CD4-positive, alpha-beta T cell (primary cell): Measurements from ENCODE around the gene PRCP. TPM values are rescaled to one million over a fixed set of nuclear protein-coding genes. Genes with fewer than 3 reads are reported as not detected.
A peak's percentile ranks its signal among the peaks of the same experiment; 100 is the strongest.

Source experiments
- ATAC-seq: fragments of 200-7000 bp; cut with Tn5 transposase; one replicate; pipeline ENCODE4 v1.10.0; 2022; ENCODE audit warnings: mild to moderate bottlenecking; ENCODE audit not compliant: poor library complexity
- CTCF ChIA-PET: fragments of 350-600 bp; sonication (Branson Sonifier 250); formaldehyde crosslinking; loops from one replicate; lab custom pipeline; 2021; ENCODE audit warnings: antibody characterized with exemption, inconsistent platforms; lab: Charles Lee
- POLR2A ChIA-PET: fragments of 350-600 bp; sonication (Branson Sonifier 250); formaldehyde crosslinking; loops from one replicate; lab custom pipeline; 2021; ENCODE audit warnings: antibody characterized with exemption, inconsistent platforms; lab: Charles Lee
- DNase-seq, 14 experiments: peaks; one replicate each; pipeline ENCODE4 v3.0.0-alpha.2; 2013 to 2020; ENCODE audit warnings: mixed read lengths in 2 of 14
- H3K27ac ChIP-seq, 2 donors: one replicate each; pipeline versions ENCODE4 v1.5.1 to v1.7.0; 2013; ENCODE audit warnings: low read length in 2 of 2, low read depth in 1 of 2, mild to moderate bottlenecking in 1 of 2
- H3K27me3 ChIP-seq, 2 experiments: 1 replicate in 1 of 2; 2 replicates in 1 of 2; pipeline versions ENCODE4 v1.6.1 to v1.7.0; 2013; ENCODE audit warnings: low read length in 2 of 2, control low read depth in 1 of 2, mild to moderate bottlenecking in 1 of 2, moderate library complexity in 1 of 2; ENCODE audit not compliant: insufficient read depth in 2 of 2, control insufficient read depth in 1 of 2
- H3K36me3 ChIP-seq: one replicate; pipeline ENCODE4 v1.6.1; 2013; ENCODE audit warnings: low read length, control low read depth; ENCODE audit not compliant: insufficient read depth
- H3K4me1 ChIP-seq: one replicate; pipeline ENCODE4 v1.6.1; 2013; ENCODE audit warnings: low read length, control low read depth; ENCODE audit not compliant: insufficient read depth
- H3K4me3 ChIP-seq: one replicate; pipeline ENCODE4 v1.5.1; 2013; ENCODE audit warnings: mild to moderate bottlenecking, low read length, moderate library complexity
- H3K9me3 ChIP-seq, 2 experiments: 1 replicate in 1 of 2; 2 replicates in 1 of 2; pipeline versions ENCODE4 v1.6.1 to v1.7.0; 2013; ENCODE audit warnings: low read length in 2 of 2, mild to moderate bottlenecking in 2 of 2, control low read depth in 1 of 2, moderate library complexity in 1 of 2; ENCODE audit not compliant: control insufficient read depth in 1 of 2, insufficient read depth in 1 of 2
- H3K27ac Mint-ChIP-seq: one replicate; pipeline ENCODE4 v1.8.0; 2020; ENCODE audit warnings: mixed read lengths
- H3K27me3 Mint-ChIP-seq: one replicate; pipeline ENCODE4 v1.8.0; 2021; ENCODE audit warnings: mixed read lengths
- H3K36me3 Mint-ChIP-seq: one replicate; pipeline ENCODE4 v1.8.0; 2021; ENCODE audit warnings: low read depth, mixed read lengths
- H3K4me1 Mint-ChIP-seq: one replicate; pipeline ENCODE4 v1.8.0; 2021; ENCODE audit warnings: low read depth, mixed read lengths
- H3K4me3 Mint-ChIP-seq: one replicate; pipeline ENCODE4 v1.8.0; 2020; ENCODE audit warnings: mild to moderate bottlenecking, mixed read lengths
- H3K9me3 Mint-ChIP-seq: one replicate; pipeline ENCODE4 v1.8.0; 2020; ENCODE audit warnings: mixed read lengths
- CTCF ChIP-seq: fragments of 200-600 bp; IDR thresholded peaks from one replicate; pipeline ENCODE4 v1.8.0; 2022; ENCODE audit warnings: antibody characterized with exemption, mild to moderate bottlenecking
- intact Hi-C, 2 experiments: fragments of 100-400 bp; cut with DNase I in 1 of 2; cut with micrococcal nuclease in 1 of 2; formaldehyde crosslinking; loops; one replicate each; pipeline versions ENCODE4 v1.15.1 to v1.9.0; 2023 to 2025; cut with DNase I, micrococcal nuclease
- total RNA-seq, 174 experiments: library from RNA in 2 of 174; stranded (reverse) in 2 of 174; gene quantifications; one replicate each; pipeline ENCODE4 v1.2.3 and lab custom pipeline; 2021 to 2026

The PRCP gene
- total RNA-seq, 2 experiments from 2014 or later: 13.7 to 16.0 TPM

DNA sequence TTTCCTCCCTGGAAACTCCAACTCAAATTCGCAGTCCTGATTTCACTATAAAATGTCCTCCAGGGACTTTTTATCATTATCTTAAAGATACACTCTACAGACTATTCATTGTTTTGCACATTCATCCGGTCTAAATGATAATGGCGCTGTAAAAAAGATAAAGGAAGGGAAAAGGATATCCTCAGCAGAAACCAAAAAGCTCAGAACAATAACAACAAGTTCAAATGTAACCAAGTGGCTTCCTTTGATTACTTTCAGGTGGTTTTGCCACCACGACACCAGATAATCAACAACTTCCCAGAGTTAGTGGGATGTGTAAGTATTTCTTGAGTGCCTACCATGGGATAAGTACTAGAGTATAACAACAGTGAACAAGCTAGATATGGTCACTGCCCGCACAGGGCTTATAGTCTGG lies 26.3 kb downstream of the PRCP start:
- Mint-ChIP-seq H3K4me3 (no peak overlapping the region), H3K36me3 (peaks cover 20% of the 10 kb centered on the region), H3K27me3 (no peaks in the 10 kb centered on the region), H3K27ac (peak overlapping the region; percentile 65), H3K4me1 (peaks cover 37% of the 10 kb centered on the region), H3K9me3 (peaks cover 2% of the 10 kb centered on the region)
- H3K36me3 ChIP-seq: no peaks in the 10 kb centered on the region
- intact Hi-C loops: no loop called here
- no peak overlapping the region for H3K27ac ChIP-seq
- DNase-seq (peak in 2 of 14 experiments; percentile 14 to 54), ATAC-seq (peak; percentile 59)
- H3K4me3 ChIP-seq: no peak overlapping the region
- no peak for TF ChIP-seq CTCF
- ChIA-PET POLR2A (interaction anchor here (0.7 to 4.1 kb wide), 4 partner anchors 27 to 283 kb away, joined by 3 to 28 read pairs (median 3); partner anchors contain the start of genes DDIAS, PCF11 and PRCP), CTCF (no interaction called here)
- H3K4me1 ChIP-seq: peaks cover 5% of the 10 kb centered on the region
- peaks cover 0 to 7% of the 10 kb centered on the region in 2 experiments for H3K9me3 ChIP-seq
- no peaks in the 10 kb centered on the region for H3K27me3 ChIP-seq

DNA sequence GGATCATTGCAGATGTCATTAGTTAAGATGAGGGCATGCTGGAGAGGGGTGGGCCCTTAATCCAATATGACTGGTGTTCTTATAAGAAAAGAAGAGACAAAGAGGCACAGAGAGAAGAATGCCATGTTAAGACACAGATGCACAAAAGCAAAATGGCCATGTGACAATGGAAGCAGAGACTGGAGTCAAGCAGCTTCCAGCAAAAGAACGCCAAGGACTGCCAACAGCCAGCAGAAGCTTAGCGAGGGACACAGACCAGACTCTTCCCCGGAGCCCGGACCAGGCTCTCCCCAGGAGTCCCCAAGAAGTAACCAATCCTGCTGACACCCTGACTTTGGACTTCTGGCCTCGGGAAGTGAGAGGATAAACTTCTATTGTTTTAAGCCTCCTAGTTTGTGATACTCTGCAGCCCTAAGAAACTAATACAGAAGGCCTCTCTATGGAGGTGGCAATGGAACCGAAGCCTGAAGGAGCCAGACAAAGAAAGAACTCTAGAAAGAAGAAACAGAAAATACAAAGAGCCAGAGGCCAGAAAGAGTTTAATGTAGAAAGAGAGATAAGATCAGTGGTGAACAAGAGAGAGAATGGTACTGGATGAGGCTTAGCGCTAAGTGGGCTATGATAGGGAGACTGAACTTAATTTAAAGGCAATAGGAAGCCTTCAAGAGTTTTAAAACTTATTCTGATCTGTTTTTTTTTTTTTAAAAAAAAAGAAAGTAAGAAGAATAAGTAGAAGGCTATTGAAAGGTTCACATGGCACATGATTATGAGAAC lies 27.7 kb downstream of the PRCP start:
- Mint-ChIP-seq H3K4me1 (peaks cover 39% of the 10 kb centered on the region), H3K36me3 (peaks cover 9% of the 10 kb centered on the region), H3K27ac (no peak overlapping the region), H3K9me3 (no peaks in the 10 kb centered on the region), H3K27me3 (no peaks in the 10 kb centered on the region), H3K4me3 (no peak overlapping the region)
- H3K4me1 ChIP-seq: peaks cover 7% of the 10 kb centered on the region
- intact Hi-C loops: no loop called here
- peaks cover 0 to 4% of the 10 kb centered on the region in 2 experiments for H3K9me3 ChIP-seq
- DNase-seq (no peak), ATAC-seq (no peak)
- no peaks in the 10 kb centered on the region for H3K27me3 ChIP-seq
- no peak for TF ChIP-seq CTCF
- H3K27ac ChIP-seq: no peak overlapping the region
- ChIA-PET POLR2A (interaction anchor here (4.1 kb wide), 1 partner anchor 28 kb away, joined by 28 read pairs; the partner anchor contains the start of genes DDIAS and PRCP), CTCF (no interaction called here)
- no peak overlapping the region for H3K4me3 ChIP-seq
- no peaks in the 10 kb centered on the region for H3K36me3 ChIP-seq

- no peaks in the 10 kb centered on the region for H3K9me3 ChIP-seq
- peaks cover 11% of the 10 kb centered on the region for H3K4me1 ChIP-seq
- H3K36me3 ChIP-seq: no peaks in the 10 kb centered on the region
- intact Hi-C loops: no loop called here
- POLR2A ChIA-PET: no interaction called here
- CTCF ChIA-PET: no interaction called here
- DNase-seq (no peak), ATAC-seq (no peak)
- TF ChIP-seq CTCF: no peak
- Mint-ChIP-seq H3K9me3 (no peaks in the 10 kb centered on the region), H3K27me3 (no peaks in the 10 kb centered on the region), H3K36me3 (peaks cover 4% of the 10 kb centered on the region), H3K4me1 (peaks cover 43% of the 10 kb centered on the region), H3K27ac (no peak overlapping the region), H3K4me3 (no peak overlapping the region)
- H3K4me3 ChIP-seq: no peak overlapping the region
- no peak overlapping the region for H3K27ac ChIP-seq
- H3K27me3 ChIP-seq: no peaks in the 10 kb centered on the region
Measured at GRCh38 chr11:82871646-82872045, 28.6 kb downstream of the PRCP start.
